HEK293 (cell line): Measurements from ENCODE around the gene PLEKHG2.
A peak's percentile ranks its signal among the peaks of the same experiment; 100 is the strongest.

Source experiments
- KLF8 ChIP-seq: fragments of 450-650 bp; formaldehyde crosslinking; IDR thresholded peaks from 2 replicates; pipeline ENCODE4 v1.5.1; 2016; ENCODE audit warnings: missing biosample characterization, missing genetic modification characterization
- REPIN1 ChIP-seq: fragments of 450-650 bp; formaldehyde crosslinking; IDR thresholded peaks from 2 replicates; pipeline ENCODE4 v1.5.1; 2017; ENCODE audit warnings: missing biosample characterization, missing genetic modification characterization, low read depth
- WT1 ChIP-seq: fragments of 450-650 bp; formaldehyde crosslinking; IDR thresholded peaks from 2 replicates; pipeline ENCODE4 v1.5.1; 2016; ENCODE audit warnings: missing biosample characterization, missing genetic modification characterization
- ZBTB17 ChIP-seq: fragments of 450-650 bp; formaldehyde crosslinking; IDR thresholded peaks from 2 replicates; pipeline ENCODE4 v1.5.1; 2016; ENCODE audit warnings: missing biosample characterization, missing genetic modification characterization
- ZBTB7A ChIP-seq: fragments of 450-650 bp; formaldehyde crosslinking; IDR thresholded peaks from 2 replicates; pipeline ENCODE4 v1.5.1; 2016; ENCODE audit warnings: low read depth, missing biosample characterization, missing genetic modification characterization
- ZFHX2 ChIP-seq: fragments of 450-650 bp; formaldehyde crosslinking; conservative IDR thresholded peaks from 2 replicates; pipeline ENCODE4 v1.5.1; 2016; ENCODE audit warnings: missing biosample characterization, missing genetic modification characterization
- ZFP3 ChIP-seq: fragments of 450-650 bp; formaldehyde crosslinking; IDR thresholded peaks from 2 replicates; pipeline ENCODE4 v1.5.1; 2016; ENCODE audit warnings: low read depth, missing biosample characterization, missing genetic modification characterization
- ZFP41 ChIP-seq: fragments of 450-650 bp; formaldehyde crosslinking; IDR thresholded peaks from 2 replicates; pipeline ENCODE4 v1.5.1; 2016; ENCODE audit warnings: missing biosample characterization, missing genetic modification characterization, borderline replicate concordance
- ZFP69B ChIP-seq: fragments of 450-650 bp; formaldehyde crosslinking; IDR thresholded peaks from 2 replicates; pipeline ENCODE4 v1.5.1; 2016; ENCODE audit warnings: missing biosample characterization, missing genetic modification characterization
- ZNF121 ChIP-seq: fragments of 450-650 bp; formaldehyde crosslinking; IDR thresholded peaks from 2 replicates; pipeline ENCODE4 v1.5.1; 2016; ENCODE audit warnings: missing biosample characterization, missing genetic modification characterization
- ZNF138 ChIP-seq: fragments of 450-650 bp; formaldehyde crosslinking; IDR thresholded peaks from 2 replicates; pipeline ENCODE4 v1.5.1; 2016; ENCODE audit warnings: missing biosample characterization, missing genetic modification characterization, borderline replicate concordance
- ZNF16 ChIP-seq: fragments of 450-650 bp; formaldehyde crosslinking; IDR thresholded peaks from 2 replicates; pipeline ENCODE4 v1.5.1; 2016; ENCODE audit warnings: low read depth, missing biosample characterization, missing genetic modification characterization
- ZNF302 ChIP-seq: fragments of 450-650 bp; formaldehyde crosslinking; IDR thresholded peaks from 2 replicates; pipeline ENCODE4 v1.5.1; 2016; ENCODE audit warnings: missing biosample characterization, missing genetic modification characterization, low read depth
- ZNF350 ChIP-seq: fragments of 450-650 bp; formaldehyde crosslinking; IDR thresholded peaks from 2 replicates; pipeline ENCODE4 v1.5.0; 2017; ENCODE audit warnings: missing biosample characterization, mild to moderate bottlenecking, missing genetic modification characterization
- ZNF391 ChIP-seq: fragments of 450-650 bp; formaldehyde crosslinking; IDR thresholded peaks from 2 replicates; pipeline ENCODE4 v1.5.1; 2016; ENCODE audit warnings: low read depth, missing biosample characterization, missing genetic modification characterization, borderline replicate concordance
- ZNF404 ChIP-seq: fragments of 450-650 bp; formaldehyde crosslinking; IDR thresholded peaks from 2 replicates; pipeline ENCODE4 v1.5.1; 2017; ENCODE audit warnings: missing biosample characterization, missing genetic modification characterization
- ZNF530 ChIP-seq: fragments of 450-650 bp; formaldehyde crosslinking; IDR thresholded peaks from 2 replicates; pipeline ENCODE4 v1.5.1; 2016; ENCODE audit warnings: low read depth, missing biosample characterization, missing genetic modification characterization
- ZNF549 ChIP-seq: fragments of 450-650 bp; IDR thresholded peaks from 2 replicates; pipeline ENCODE4 v1.5.1; 2018; ENCODE audit warnings: missing biosample characterization, missing genetic modification characterization, mild to moderate bottlenecking, inconsistent platforms, moderate library complexity
- ZNF571 ChIP-seq: fragments of 450-650 bp; formaldehyde crosslinking; IDR thresholded peaks from 2 replicates; pipeline ENCODE4 v1.5.0; 2017; ENCODE audit warnings: missing biosample characterization, missing genetic modification characterization
- ZNF623 ChIP-seq: fragments of 450-650 bp; formaldehyde crosslinking; IDR thresholded peaks from 2 replicates; pipeline ENCODE4 v1.5.1; 2016; ENCODE audit warnings: missing biosample characterization, missing genetic modification characterization
- ZNF654 ChIP-seq: fragments of 450-650 bp; formaldehyde crosslinking; IDR thresholded peaks from 2 replicates; pipeline ENCODE4 v1.5.1; 2016; ENCODE audit warnings: low read depth, missing biosample characterization, missing genetic modification characterization
- ZNF707 ChIP-seq: fragments of 450-650 bp; formaldehyde crosslinking; IDR thresholded peaks from 2 replicates; pipeline ENCODE4 v1.5.1; 2016; ENCODE audit warnings: missing biosample characterization, missing genetic modification characterization
- ZNF776 ChIP-seq: fragments of 450-650 bp; formaldehyde crosslinking; IDR thresholded peaks from 2 replicates; pipeline ENCODE4 v1.5.0; 2017; ENCODE audit warnings: missing biosample characterization, missing genetic modification characterization, borderline replicate concordance
- ZNF785 ChIP-seq: fragments of 450-650 bp; formaldehyde crosslinking; IDR thresholded peaks from 2 replicates; pipeline ENCODE4 v1.5.1; 2016; ENCODE audit warnings: missing biosample characterization, missing genetic modification characterization
- TF ChIP-seq, protein P1 (sequence below): fragments of 450-650 bp; formaldehyde crosslinking; IDR thresholded peaks from 2 replicates; pipeline ENCODE4 v1.5.1; 2016; ENCODE audit warnings: missing biosample characterization, missing genetic modification characterization
- TF ChIP-seq, protein P2 (sequence below): sonication (generic); formaldehyde crosslinking; IDR thresholded peaks from 2 replicates; pipeline ENCODE4 v1.8.1; 2022; ENCODE audit warnings: mild to moderate bottlenecking, moderate library complexity, missing genetic modification reagents
- TF ChIP-seq, protein P3 (sequence below): IDR thresholded peaks from 2 replicates; pipeline ENCODE4 v1.6.1; 2011; ENCODE audit warnings: mild to moderate bottlenecking, low read depth, low read length, borderline replicate concordance
- TF ChIP-seq, protein P4 (sequence below): fragments of 450-650 bp; formaldehyde crosslinking; IDR thresholded peaks from 2 replicates; pipeline ENCODE4 v1.5.1; 2016; ENCODE audit warnings: missing biosample characterization, missing genetic modification characterization
- TF ChIP-seq, protein P5 (sequence below): fragments of 450-650 bp; formaldehyde crosslinking; IDR thresholded peaks from 2 replicates; pipeline ENCODE4 v1.5.1; 2016; ENCODE audit warnings: missing biosample characterization, missing genetic modification characterization, low read depth

The PLEKHG2 gene

DNA sequence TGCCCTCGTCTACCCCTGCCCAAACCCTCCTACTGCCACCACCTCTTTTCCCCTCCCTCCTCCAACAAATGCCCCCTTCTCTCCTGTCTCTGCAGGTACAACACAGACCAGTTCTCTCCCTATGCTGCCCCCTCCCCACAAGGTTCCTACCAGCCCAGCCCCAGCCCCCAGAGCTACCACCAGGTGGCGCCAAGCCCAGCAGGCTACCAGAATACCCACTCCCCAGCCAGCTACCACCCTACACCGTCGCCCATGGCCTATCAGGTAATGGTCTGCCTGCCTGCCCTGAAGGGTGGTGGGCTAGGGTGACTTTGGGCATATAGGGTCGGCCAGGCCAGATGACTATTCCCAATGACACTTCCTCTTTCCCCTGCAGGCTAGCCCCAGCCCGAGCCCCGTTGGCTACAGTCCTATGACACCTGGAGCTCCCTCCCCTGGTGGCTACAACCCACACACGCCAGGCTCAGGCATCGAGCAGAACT lies 61.7 kb downstream of the PLEKHG2 start (continued):
- TF ChIP-seq, protein P1, sequence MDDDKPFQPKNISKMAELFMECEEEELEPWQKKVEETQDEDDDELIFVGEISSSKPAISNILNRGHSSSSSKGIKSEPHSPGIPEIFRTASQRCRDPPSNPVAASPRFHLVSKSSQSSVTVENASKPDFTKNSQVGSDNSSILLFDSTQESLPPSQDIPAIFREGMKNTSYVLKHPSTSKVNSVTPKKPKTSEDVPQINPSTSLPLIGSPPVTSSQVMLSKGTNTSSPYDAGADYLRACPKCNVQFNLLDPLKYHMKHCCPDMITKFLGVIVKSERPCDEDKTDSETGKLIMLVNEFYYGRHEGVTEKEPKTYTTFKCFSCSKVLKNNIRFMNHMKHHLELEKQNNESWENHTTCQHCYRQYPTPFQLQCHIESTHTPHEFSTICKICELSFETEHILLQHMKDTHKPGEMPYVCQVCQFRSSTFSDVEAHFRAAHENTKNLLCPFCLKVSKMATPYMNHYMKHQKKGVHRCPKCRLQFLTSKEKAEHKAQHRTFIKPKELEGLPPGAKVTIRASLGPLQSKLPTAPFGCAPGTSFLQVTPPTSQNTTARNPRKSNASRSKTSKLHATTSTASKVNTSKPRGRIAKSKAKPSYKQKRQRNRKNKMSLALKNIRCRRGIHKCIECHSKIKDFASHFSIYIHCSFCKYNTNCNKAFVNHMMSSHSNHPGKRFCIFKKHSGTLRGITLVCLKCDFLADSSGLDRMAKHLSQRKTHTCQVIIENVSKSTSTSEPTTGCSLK (tag by site-specific recombination) = no peak
- no peak for TF ChIP-seq ZNF571 (tag by site-specific recombination)
- no peak for TF ChIP-seq ZNF302
- TF ChIP-seq ZNF121 (tag by site-specific recombination) = no peak
- no peak for TF ChIP-seq ZNF404 (tag by site-specific recombination)
- TF ChIP-seq ZNF391 (tag by site-specific recombination) = peak; percentile 63; the same call in 1 of the 2 replicates
- peak; percentile 48; the same call in 1 of the 2 replicates for TF ChIP-seq ZNF654
- no peak for TF ChIP-seq ZNF530 (tag by site-specific recombination)
- TF ChIP-seq ZBTB17 = 0 out of 2 replicates have a peak, but pooled peaks have one; percentile 19
- no peak for TF ChIP-seq ZNF707 (tag by site-specific recombination)
- TF ChIP-seq ZNF776 (tag by site-specific recombination) = no peak
- TF ChIP-seq, protein P2, sequence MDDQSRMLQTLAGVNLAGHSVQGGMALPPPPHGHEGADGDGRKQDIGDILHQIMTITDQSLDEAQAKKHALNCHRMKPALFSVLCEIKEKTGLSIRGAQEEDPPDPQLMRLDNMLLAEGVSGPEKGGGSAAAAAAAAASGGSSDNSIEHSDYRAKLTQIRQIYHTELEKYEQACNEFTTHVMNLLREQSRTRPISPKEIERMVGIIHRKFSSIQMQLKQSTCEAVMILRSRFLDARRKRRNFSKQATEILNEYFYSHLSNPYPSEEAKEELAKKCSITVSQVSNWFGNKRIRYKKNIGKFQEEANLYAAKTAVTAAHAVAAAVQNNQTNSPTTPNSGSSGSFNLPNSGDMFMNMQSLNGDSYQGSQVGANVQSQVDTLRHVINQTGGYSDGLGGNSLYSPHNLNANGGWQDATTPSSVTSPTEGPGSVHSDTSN (CRISPR knock-in tag) = no peak
- TF ChIP-seq REPIN1 (tag by site-specific recombination) = 0 out of 2 replicates have a peak, but pooled peaks have one; percentile 73
- no peak; the same call in 1 of the 2 replicates for TF ChIP-seq ZNF785 (tag by site-specific recombination)
- TF ChIP-seq ZBTB7A (tag by site-specific recombination) = peak; percentile 56; the same call in 1 of the 2 replicates
- no peak for TF ChIP-seq ZNF549 (tag by site-specific recombination)
- TF ChIP-seq ZFP41 (tag by site-specific recombination) = 0 out of 2 replicates have a peak, but pooled peaks have one; percentile 53
- TF ChIP-seq ZNF623 (tag by site-specific recombination) = no peak
- peak; percentile 44; the same call in 1 of the 2 replicates for TF ChIP-seq ZFP69B (tag by site-specific recombination)
- no peak for TF ChIP-seq ZFP3 (tag by site-specific recombination)
- TF ChIP-seq KLF8 (tag by site-specific recombination) = no peak
- TF ChIP-seq, protein P3, sequence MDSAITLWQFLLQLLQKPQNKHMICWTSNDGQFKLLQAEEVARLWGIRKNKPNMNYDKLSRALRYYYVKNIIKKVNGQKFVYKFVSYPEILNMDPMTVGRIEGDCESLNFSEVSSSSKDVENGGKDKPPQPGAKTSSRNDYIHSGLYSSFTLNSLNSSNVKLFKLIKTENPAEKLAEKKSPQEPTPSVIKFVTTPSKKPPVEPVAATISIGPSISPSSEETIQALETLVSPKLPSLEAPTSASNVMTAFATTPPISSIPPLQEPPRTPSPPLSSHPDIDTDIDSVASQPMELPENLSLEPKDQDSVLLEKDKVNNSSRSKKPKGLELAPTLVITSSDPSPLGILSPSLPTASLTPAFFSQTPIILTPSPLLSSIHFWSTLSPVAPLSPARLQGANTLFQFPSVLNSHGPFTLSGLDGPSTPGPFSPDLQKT = no peak
- peak; percentile 31; the same call in 1 of the 2 replicates for TF ChIP-seq WT1
- TF ChIP-seq, protein P4, sequence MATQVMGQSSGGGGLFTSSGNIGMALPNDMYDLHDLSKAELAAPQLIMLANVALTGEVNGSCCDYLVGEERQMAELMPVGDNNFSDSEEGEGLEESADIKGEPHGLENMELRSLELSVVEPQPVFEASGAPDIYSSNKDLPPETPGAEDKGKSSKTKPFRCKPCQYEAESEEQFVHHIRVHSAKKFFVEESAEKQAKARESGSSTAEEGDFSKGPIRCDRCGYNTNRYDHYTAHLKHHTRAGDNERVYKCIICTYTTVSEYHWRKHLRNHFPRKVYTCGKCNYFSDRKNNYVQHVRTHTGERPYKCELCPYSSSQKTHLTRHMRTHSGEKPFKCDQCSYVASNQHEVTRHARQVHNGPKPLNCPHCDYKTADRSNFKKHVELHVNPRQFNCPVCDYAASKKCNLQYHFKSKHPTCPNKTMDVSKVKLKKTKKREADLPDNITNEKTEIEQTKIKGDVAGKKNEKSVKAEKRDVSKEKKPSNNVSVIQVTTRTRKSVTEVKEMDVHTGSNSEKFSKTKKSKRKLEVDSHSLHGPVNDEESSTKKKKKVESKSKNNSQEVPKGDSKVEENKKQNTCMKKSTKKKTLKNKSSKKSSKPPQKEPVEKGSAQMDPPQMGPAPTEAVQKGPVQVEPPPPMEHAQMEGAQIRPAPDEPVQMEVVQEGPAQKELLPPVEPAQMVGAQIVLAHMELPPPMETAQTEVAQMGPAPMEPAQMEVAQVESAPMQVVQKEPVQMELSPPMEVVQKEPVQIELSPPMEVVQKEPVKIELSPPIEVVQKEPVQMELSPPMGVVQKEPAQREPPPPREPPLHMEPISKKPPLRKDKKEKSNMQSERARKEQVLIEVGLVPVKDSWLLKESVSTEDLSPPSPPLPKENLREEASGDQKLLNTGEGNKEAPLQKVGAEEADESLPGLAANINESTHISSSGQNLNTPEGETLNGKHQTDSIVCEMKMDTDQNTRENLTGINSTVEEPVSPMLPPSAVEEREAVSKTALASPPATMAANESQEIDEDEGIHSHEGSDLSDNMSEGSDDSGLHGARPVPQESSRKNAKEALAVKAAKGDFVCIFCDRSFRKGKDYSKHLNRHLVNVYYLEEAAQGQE (tag by site-specific recombination) = no peak
- TF ChIP-seq ZNF16 (tag by site-specific recombination) = no peak
- TF ChIP-seq, protein P5, sequence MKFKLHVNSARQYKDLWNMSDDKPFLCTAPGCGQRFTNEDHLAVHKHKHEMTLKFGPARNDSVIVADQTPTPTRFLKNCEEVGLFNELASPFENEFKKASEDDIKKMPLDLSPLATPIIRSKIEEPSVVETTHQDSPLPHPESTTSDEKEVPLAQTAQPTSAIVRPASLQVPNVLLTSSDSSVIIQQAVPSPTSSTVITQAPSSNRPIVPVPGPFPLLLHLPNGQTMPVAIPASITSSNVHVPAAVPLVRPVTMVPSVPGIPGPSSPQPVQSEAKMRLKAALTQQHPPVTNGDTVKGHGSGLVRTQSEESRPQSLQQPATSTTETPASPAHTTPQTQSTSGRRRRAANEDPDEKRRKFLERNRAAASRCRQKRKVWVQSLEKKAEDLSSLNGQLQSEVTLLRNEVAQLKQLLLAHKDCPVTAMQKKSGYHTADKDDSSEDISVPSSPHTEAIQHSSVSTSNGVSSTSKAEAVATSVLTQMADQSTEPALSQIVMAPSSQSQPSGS (tag by site-specific recombination) = no peak
- TF ChIP-seq ZNF350 = no peak
- TF ChIP-seq ZFHX2 (tag by site-specific recombination) = peak; percentile 24; the same call in 1 of the 2 replicates
- TF ChIP-seq ZNF138 (tag by site-specific recombination) = 0 out of 2 replicates have a peak, but pooled peaks have one; percentile 25
